T-helper 17 cell (primary cell): ENCODE data around the gene KRTAP1-4. TPM values are rescaled to one million over a fixed set of nuclear protein-coding genes. Genes with fewer than 3 reads are reported as not detected.

Experiments used
- ATAC-seq: fragments of 150-1000 bp; cut with Tn5 transposase; 2 replicates; pipeline ENCODE4 v1.10.0; 2021; ENCODE audit warnings: mild to moderate bottlenecking, moderate library complexity
- DNase-seq, 3 donors: peaks; one replicate each; pipeline versions ENCODE4 v3.0.0 to v3.0.0-alpha.2; 2020 to 2021
- H3K9me3 ChIP-seq: one replicate; pipeline ENCODE4 v1.7.0; 2013; ENCODE audit warnings: low read length, mild to moderate bottlenecking; ENCODE audit not compliant: control insufficient read depth, poor library complexity, severe bottlenecking
- H3K27ac Mint-ChIP-seq: one replicate; pipeline ENCODE4 v1.8.0; 2022; ENCODE audit warnings: mild to moderate bottlenecking, moderate library complexity, mixed read lengths
- H3K27me3 Mint-ChIP-seq: one replicate; pipeline ENCODE4 v1.8.0; 2022; ENCODE audit warnings: mixed read lengths
- H3K36me3 Mint-ChIP-seq: one replicate; pipeline ENCODE4 v1.8.0; 2022; ENCODE audit warnings: low read depth, mixed read lengths
- H3K4me1 Mint-ChIP-seq: one replicate; pipeline ENCODE4 v1.8.0; 2022; ENCODE audit warnings: mild to moderate bottlenecking, mixed read lengths
- H3K4me3 Mint-ChIP-seq: one replicate; pipeline ENCODE4 v1.8.0; 2022; ENCODE audit warnings: mild to moderate bottlenecking, moderate library complexity, mixed read lengths
- total RNA-seq, 4 donors: library from RNA in 2 of 4; stranded (reverse) in 2 of 4; gene quantifications; one replicate each; pipeline ENCODE4 v1.2.3 and lab custom pipeline; 2022 to 2026

Gene KRTAP1-4
- total RNA-seq, 2 donors from 2014 or later = not detected

- Mint-ChIP-seq H3K4me3 (no peak overlapping the region), H3K27ac (no peak overlapping the region), H3K27me3 (peaks cover 55% of the 10 kb centered on the region), H3K36me3 (no peaks in the 10 kb centered on the region), H3K4me1 (no peaks in the 10 kb centered on the region)
- H3K9me3 ChIP-seq = no peaks in the 10 kb centered on the region
- ATAC-seq (no peak), DNase-seq (no peak)
Measured at GRCh38 chr17:40986920-40987319, 43.1 kb downstream of the KRTAP1-4 start.

GRCh38 chr17:40984226-40984625 lies 45.8 kb downstream of the KRTAP1-4 start, which contains the start of gene KRT40:
Gene KRT40, minus strand, starts transcription at chr17:40984326. Its CDS starts 53 bp downstream, at chr17:40984273.
- H3K9me3 ChIP-seq = no peaks in the 10 kb centered on the region
- peaks cover 50% of the 10 kb centered on the region for H3K27me3 Mint-ChIP-seq
- H3K27ac Mint-ChIP-seq = no peak within 1 kb of the TSS
- peaks cover 2% of the 10 kb centered on the region for H3K4me1 Mint-ChIP-seq
- ATAC-seq (no peak), DNase-seq (no peak)
- H3K36me3 Mint-ChIP-seq = peaks cover 3% of the 10 kb centered on the region
- no peak within 1 kb of the TSS for H3K4me3 Mint-ChIP-seq

GRCh38 chr17:40981115-40981514 lies 48.9 kb downstream of the KRTAP1-4 start:
- Mint-ChIP-seq H3K36me3 (peaks cover 5% of the 10 kb centered on the region), H3K27me3 (peaks cover 48% of the 10 kb centered on the region), H3K4me1 (peaks cover 2% of the 10 kb centered on the region), H3K27ac (no peak overlapping the region), H3K4me3 (no peak overlapping the region)
- DNase-seq = no peak
- H3K9me3 ChIP-seq = no peaks in the 10 kb centered on the region
- no peak for ATAC-seq

- H3K4me3 Mint-ChIP-seq = no peak overlapping the region
Measured at GRCh38 chr17:40980596-40980995, 49.4 kb downstream of the KRTAP1-4 start.

GRCh38 chr17:40980117-40980516 lies 49.9 kb downstream of the KRTAP1-4 start:
- Mint-ChIP-seq H3K27ac (no peak overlapping the region), H3K4me1 (peaks cover 2% of the 10 kb centered on the region), H3K27me3 (peaks cover 52% of the 10 kb centered on the region), H3K36me3 (peaks cover 5% of the 10 kb centered on the region), H3K4me3 (no peak overlapping the region)
- DNase-seq (no peak), ATAC-seq (no peak)
- no peaks in the 10 kb centered on the region for H3K9me3 ChIP-seq

More at GRCh38 chr17:40980596-40980995, 49.4 kb downstream of the KRTAP1-4 start:
- no peaks in the 10 kb centered on the region for H3K9me3 ChIP-seq
- ATAC-seq (no peak), DNase-seq (no peak)
- Mint-ChIP-seq H3K27ac (no peak overlapping the region), H3K36me3 (peaks cover 5% of the 10 kb centered on the region), H3K4me1 (peaks cover 2% of the 10 kb centered on the region), H3K27me3 (peaks cover 48% of the 10 kb centered on the region)

Other genes starting within 250 kb of the KRTAP1-4 start
- not detected for gene KRT27, start 247.6 kb downstream of the KRTAP1-4 start, total RNA-seq
- not detected for gene KRT28, start 230.2 kb downstream of the KRTAP1-4 start, total RNA-seq
- 10 to 100 TPM; 25.2 to 28.3 TPM for gene KRT10, start 207.6 kb downstream of the KRTAP1-4 start, total RNA-seq
- not detected for gene KRT12, start 163.0 kb downstream of the KRTAP1-4 start, total RNA-seq
- gene KRT20, start 145.0 kb downstream of the KRTAP1-4 start, total RNA-seq = not detected
- gene KRT23, start 92.5 kb downstream of the KRTAP1-4 start, total RNA-seq = not detected
- not detected for gene KRT39, start 63.2 kb downstream of the KRTAP1-4 start, total RNA-seq
- gene KRT40, start 45.9 kb downstream of the KRTAP1-4 start, total RNA-seq = not detected
- not detected for gene KRTAP3-3, start 36.0 kb downstream of the KRTAP1-4 start, total RNA-seq
- not detected for gene KRTAP3-2, start 30.3 kb downstream of the KRTAP1-4 start, total RNA-seq
- gene KRTAP3-1, start 21.1 kb downstream of the KRTAP1-4 start, total RNA-seq = not detected
- not detected for gene KRTAP1-5, start 3.0 kb downstream of the KRTAP1-4 start, total RNA-seq
- not detected for gene KRTAP1-3, start 4.7 kb upstream of the KRTAP1-4 start, total RNA-seq
- not detected for gene KRTAP1-1, start 11.3 kb upstream of the KRTAP1-4 start, total RNA-seq
- not detected for gene KRTAP2-1, start 17.1 kb upstream of the KRTAP1-4 start, total RNA-seq
- not detected for gene KRTAP2-2, start 25.0 kb upstream of the KRTAP1-4 start, total RNA-seq
- not detected for gene KRTAP2-3, start 29.9 kb upstream of the KRTAP1-4 start, total RNA-seq
- not detected for gene KRTAP2-4, start 35.7 kb upstream of the KRTAP1-4 start, total RNA-seq
- gene KRTAP4-7, start 54.0 kb upstream of the KRTAP1-4 start, total RNA-seq = not detected
- gene KRTAP4-8, start 67.9 kb upstream of the KRTAP1-4 start, total RNA-seq = not detected
- gene KRTAP4-16, start 72.0 kb upstream of the KRTAP1-4 start, total RNA-seq = not detected
- gene KRTAP4-9, start 75.2 kb upstream of the KRTAP1-4 start, total RNA-seq = not detected
- not detected for gene KRTAP4-11, start 88.2 kb upstream of the KRTAP1-4 start, total RNA-seq
- gene KRTAP4-12, start 94.0 kb upstream of the KRTAP1-4 start, total RNA-seq = not detected
- gene KRTAP4-6, start 110.3 kb upstream of the KRTAP1-4 start, total RNA-seq = not detected
- not detected for gene KRTAP4-5, start 119.6 kb upstream of the KRTAP1-4 start, total RNA-seq
- gene KRTAP4-4, start 130.6 kb upstream of the KRTAP1-4 start, total RNA-seq = not detected
- gene KRTAP4-3, start 138.0 kb upstream of the KRTAP1-4 start, total RNA-seq = not detected
- not detected for gene KRTAP4-2, start 148.0 kb upstream of the KRTAP1-4 start, total RNA-seq
- gene KRTAP4-1, start 154.7 kb upstream of the KRTAP1-4 start, total RNA-seq = not detected
- gene KRTAP9-1, start 159.7 kb upstream of the KRTAP1-4 start, total RNA-seq = not detected
- gene KRTAP9-2, start 196.5 kb upstream of the KRTAP1-4 start, total RNA-seq = not detected
- gene KRTAP9-3, start 202.3 kb upstream of the KRTAP1-4 start, total RNA-seq = not detected
- gene KRTAP9-8, start 207.8 kb upstream of the KRTAP1-4 start, total RNA-seq = not detected
- not detected for gene KRTAP9-4, start 219.5 kb upstream of the KRTAP1-4 start, total RNA-seq
- not detected for gene KRTAP9-9, start 225.2 kb upstream of the KRTAP1-4 start, total RNA-seq
- gene KRTAP9-6, start 235.2 kb upstream of the KRTAP1-4 start, total RNA-seq = not detected
- gene KRTAP9-7, start 245.5 kb upstream of the KRTAP1-4 start, total RNA-seq = not detected